B cell (primary cell): ENCODE data around the gene KCNH1. TPM values are rescaled to one million over a fixed set of nuclear protein-coding genes. Genes with fewer than 3 reads are reported as not detected.

Experiments
- ATAC-seq: fragments of 200-7000 bp; cut with Tn5 transposase; one replicate; pipeline ENCODE4 v1.10.0; 2021; ENCODE audit warnings: low read depth, mild to moderate bottlenecking, moderate number of reproducible peaks, moderate library complexity
- CTCF ChIA-PET: fragments of 350-600 bp; sonication (Branson Sonifier 250); formaldehyde crosslinking; loops from one replicate; lab custom pipeline; 2021; ENCODE audit warnings: antibody characterized with exemption, inconsistent platforms; lab: Charles Lee
- POLR2A ChIA-PET: fragments of 350-600 bp; sonication (Branson Sonifier 250); formaldehyde crosslinking; loops from one replicate; lab custom pipeline; 2021; ENCODE audit warnings: antibody characterized with exemption; lab: Charles Lee
- DNase-seq: peaks from one replicate; pipeline ENCODE4 v3.0.0; 2013
- H2AFZ ChIP-seq: 2 replicates; pipeline ENCODE4 v1.6.1; 2012; ENCODE audit warnings: mild to moderate bottlenecking, low read depth, low read length; ENCODE audit not compliant: insufficient read depth, poor library complexity, severe bottlenecking
- H3K27ac ChIP-seq, 2 donors: 1 replicate in 1 of 2; 2 replicates in 1 of 2; pipeline ENCODE4 v1.5.1; 2012 to 2013; ENCODE audit warnings: low read length in 2 of 2, mild to moderate bottlenecking in 2 of 2, moderate library complexity in 1 of 2
- H3K27me3 ChIP-seq, 4 experiments: fragments of 200-600 bp in 1 of 4; sonication (generic) in 1 of 4; replicated peaks in 1 of 4; 1 replicate in 2 of 4; 2 replicates in 2 of 4; pipeline versions ENCODE4 v1.6.1 to v1.7.0; 2013 to 2016; ENCODE audit warnings: low read length in 3 of 4, mild to moderate bottlenecking in 2 of 4, mixed read lengths in 1 of 4, moderate library complexity in 1 of 4; ENCODE audit not compliant: insufficient read depth in 4 of 4, control insufficient read depth in 3 of 4; ENCODE audit errors: control extremely low read depth in 1 of 4
- H3K36me3 ChIP-seq, 2 experiments: replicated peaks in 1 of 2; 1 replicate in 1 of 2; 2 replicates in 1 of 2; pipeline versions ENCODE4 v1.6.1 to v1.7.1; 2013; ENCODE audit warnings: low read length in 1 of 2; ENCODE audit not compliant: insufficient read depth in 2 of 2, control insufficient read depth in 1 of 2; ENCODE audit errors: control extremely low read depth in 1 of 2, extremely low read depth in 1 of 2
- H3K4me1 ChIP-seq, 2 donors: fragments of 200-600 bp in 1 of 2; sonication (generic) in 1 of 2; 1 replicate in 1 of 2; 2 replicates in 1 of 2; pipeline versions ENCODE4 v1.5.1 to v1.6.1; 2013 to 2017; ENCODE audit warnings: low read length in 2 of 2; ENCODE audit not compliant: control insufficient read depth in 2 of 2, insufficient read depth in 2 of 2
- H3K4me2 ChIP-seq: replicated peaks from 2 replicates; pipeline ENCODE3; 2012; ENCODE audit warnings: mild to moderate bottlenecking, low read depth, low read length; ENCODE audit not compliant: poor library complexity, severe bottlenecking
- H3K4me3 ChIP-seq, 5 experiments: fragments of 200-600 bp in 1 of 5; sonication (generic) in 1 of 5; 1 replicate in 3 of 5; 2 replicates in 2 of 5; pipeline versions ENCODE4 v1.5.1 to v1.7.0; 2011 to 2016; ENCODE audit warnings: low read length in 4 of 5, mild to moderate bottlenecking in 4 of 5, low read depth in 2 of 5, control low read depth in 1 of 5, moderate library complexity in 1 of 5; ENCODE audit not compliant: insufficient read depth in 1 of 5; ENCODE audit errors: control extremely low read depth in 1 of 5, extremely low read depth in 1 of 5
- H3K79me2 ChIP-seq: fragments of 200-600 bp; sonication (generic); one replicate; pipeline ENCODE4 v1.6.0; 2016; ENCODE audit warnings: low read length; ENCODE audit not compliant: control insufficient read depth, insufficient read depth
- H3K9ac ChIP-seq: fragments of 200-600 bp; sonication (generic); 2 replicates; pipeline ENCODE4 v1.6.1; 2017; ENCODE audit warnings: mild to moderate bottlenecking, low read length, moderate library complexity
- H3K9me3 ChIP-seq, 3 donors: one replicate each; pipeline versions ENCODE4 v1.6.1 to v1.7.1; 2013; ENCODE audit warnings: low read length in 2 of 3; ENCODE audit not compliant: control insufficient read depth in 2 of 3, insufficient read depth in 1 of 3; ENCODE audit errors: control extremely low read depth in 1 of 3
- H4K20me1 ChIP-seq: 2 replicates; pipeline ENCODE4 v1.6.0; 2012; ENCODE audit warnings: mild to moderate bottlenecking, low read length; ENCODE audit not compliant: insufficient read depth, control insufficient read depth, poor library complexity, severe bottlenecking
- H3K27ac Mint-ChIP-seq: one replicate; pipeline ENCODE4 v1.8.0; 2021; ENCODE audit warnings: mixed read lengths
- H3K27me3 Mint-ChIP-seq: one replicate; pipeline ENCODE4 v1.8.0; 2021; ENCODE audit warnings: mixed read lengths
- H3K4me1 Mint-ChIP-seq: one replicate; pipeline ENCODE4 v1.8.0; 2021; ENCODE audit warnings: mixed read lengths
- H3K4me3 Mint-ChIP-seq: one replicate; pipeline ENCODE4 v1.8.0; 2021; ENCODE audit warnings: mixed read lengths
- H3K9me3 Mint-ChIP-seq: one replicate; pipeline ENCODE4 v1.8.0; 2022; ENCODE audit warnings: mixed read lengths; ENCODE audit not compliant: insufficient read depth
- EZH2 ChIP-seq: IDR thresholded peaks from 2 replicates; pipeline ENCODE4 v1.6.1; 2012; ENCODE audit warnings: borderline replicate concordance, low read depth, mild to moderate bottlenecking, moderate library complexity, low read length; ENCODE audit not compliant: insufficient read depth, poor library complexity, severe bottlenecking
- WGBS: methylation state at CpG from one replicate; pipeline ENCODE4 v1.1.5; 2013; ENCODE audit warnings: missing lambda C conversion rate; ENCODE audit not compliant: insufficient coverage; 5-methylcytosine and 5-hydroxymethylcytosine counted together
- intact Hi-C: fragments of 100-400 bp; cut with micrococcal nuclease; formaldehyde crosslinking; loops from one replicate; pipeline ENCODE4 v1.10.0; 2022
- polyA plus RNA-seq: library from polyadenylated mRNA; depleted of rRNA; stranded (reverse); fragments of >200 nt; gene quantifications from 2 replicates; pipeline ENCODE4 v1.2.3, GENCODE V29; 2012
- total RNA-seq, 2 donors: library from RNA; stranded (reverse); fragments of 120-200 nt in 1 of 2; gene quantifications; 1 replicate in 1 of 2; 2 replicates in 1 of 2; pipeline versions ENCODE4 v1.2.3 to v1.2.4, GENCODE V29; 2013 to 2022
- TF ChIP-seq, protein P1 (sequence below): fragments of 200-600 bp; IDR thresholded peaks from one replicate; pipeline ENCODE4 v1.8.0; 2022; ENCODE audit warnings: antibody characterized with exemption, mild to moderate bottlenecking

KCNH1 gene
- total and polyA plus RNA-seq, 2 donors (not counting 1 experiment from before 2014, with no cell fraction given), result not detected

DNA sequence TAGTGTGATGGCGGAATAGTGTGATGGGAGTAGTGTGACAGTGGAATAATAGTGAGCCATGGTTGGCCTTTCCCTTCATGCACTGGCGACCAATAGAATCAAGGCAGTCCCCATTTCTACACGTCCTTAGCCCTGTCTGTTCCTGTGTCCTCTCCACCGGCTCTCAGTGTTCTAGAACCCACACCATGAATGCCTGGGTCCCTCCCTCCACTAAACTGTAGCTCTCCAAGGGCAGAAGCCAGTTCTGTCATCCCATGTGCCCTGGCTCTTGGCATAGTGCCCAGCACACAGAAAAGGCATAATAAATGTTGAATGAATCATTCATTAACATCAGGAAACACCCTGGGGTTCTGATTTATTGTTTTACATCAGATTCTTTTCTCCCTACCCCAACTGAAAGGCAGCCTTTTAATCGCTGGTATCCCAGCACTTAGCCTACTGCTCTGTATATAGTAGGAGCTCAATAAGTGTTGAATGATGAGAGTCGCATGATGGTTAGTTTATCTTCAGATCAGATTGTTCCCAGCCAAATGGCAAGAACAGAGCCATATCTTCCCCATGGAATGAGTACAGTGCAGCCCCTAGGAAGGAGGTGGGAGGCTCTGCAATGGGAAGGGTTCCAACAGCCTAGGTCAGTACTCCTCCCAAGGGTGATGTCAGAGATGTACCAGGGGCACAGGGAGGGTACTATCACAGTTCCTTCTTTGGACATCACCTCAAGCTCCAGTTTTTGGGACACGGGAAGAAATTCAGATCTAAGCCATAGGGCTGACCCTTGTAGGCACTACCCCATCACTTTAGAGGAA, 479.6 kb downstream of the KCNH1 start:
- no peaks in the 10 kb centered on the region for H3K36me3 ChIP-seq
- no peaks in the 10 kb centered on the region for H4K20me1 ChIP-seq
- TF ChIP-seq EZH2, result no peak
- TF ChIP-seq, protein P1, sequence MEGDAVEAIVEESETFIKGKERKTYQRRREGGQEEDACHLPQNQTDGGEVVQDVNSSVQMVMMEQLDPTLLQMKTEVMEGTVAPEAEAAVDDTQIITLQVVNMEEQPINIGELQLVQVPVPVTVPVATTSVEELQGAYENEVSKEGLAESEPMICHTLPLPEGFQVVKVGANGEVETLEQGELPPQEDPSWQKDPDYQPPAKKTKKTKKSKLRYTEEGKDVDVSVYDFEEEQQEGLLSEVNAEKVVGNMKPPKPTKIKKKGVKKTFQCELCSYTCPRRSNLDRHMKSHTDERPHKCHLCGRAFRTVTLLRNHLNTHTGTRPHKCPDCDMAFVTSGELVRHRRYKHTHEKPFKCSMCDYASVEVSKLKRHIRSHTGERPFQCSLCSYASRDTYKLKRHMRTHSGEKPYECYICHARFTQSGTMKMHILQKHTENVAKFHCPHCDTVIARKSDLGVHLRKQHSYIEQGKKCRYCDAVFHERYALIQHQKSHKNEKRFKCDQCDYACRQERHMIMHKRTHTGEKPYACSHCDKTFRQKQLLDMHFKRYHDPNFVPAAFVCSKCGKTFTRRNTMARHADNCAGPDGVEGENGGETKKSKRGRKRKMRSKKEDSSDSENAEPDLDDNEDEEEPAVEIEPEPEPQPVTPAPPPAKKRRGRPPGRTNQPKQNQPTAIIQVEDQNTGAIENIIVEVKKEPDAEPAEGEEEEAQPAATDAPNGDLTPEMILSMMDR, result no peak
- no peaks in the 10 kb centered on the region for H3K9me3 Mint-ChIP-seq
- no peaks in the 10 kb centered on the region for H3K4me1 Mint-ChIP-seq
- no peaks in the 10 kb centered on the region for H3K9me3 ChIP-seq
- H3K4me1 ChIP-seq, result no peaks in the 10 kb centered on the region
- H2AFZ ChIP-seq, result no peak overlapping the region
- ChIA-PET CTCF (no interaction called here), POLR2A (no interaction called here)
- no peak overlapping the region for H3K4me3 Mint-ChIP-seq
- no peak overlapping the region for H3K4me2 ChIP-seq
- no peak overlapping the region for H3K27ac Mint-ChIP-seq
- DNase-seq (no peak), ATAC-seq (peak; percentile 17)
- no peak overlapping the region for H3K9ac ChIP-seq
- intact Hi-C loops, result no loop called here
- H3K27me3 ChIP-seq, result no peaks in the 10 kb centered on the region
- H3K4me3 ChIP-seq, result no peak overlapping the region
- no peaks in the 10 kb centered on the region for H3K27me3 Mint-ChIP-seq
- WGBS, result 89% methylated on average over 4 of the region's 7 CpGs
- no peak overlapping the region for H3K27ac ChIP-seq
- no peaks in the 10 kb centered on the region for H3K79me2 ChIP-seq

DNA sequence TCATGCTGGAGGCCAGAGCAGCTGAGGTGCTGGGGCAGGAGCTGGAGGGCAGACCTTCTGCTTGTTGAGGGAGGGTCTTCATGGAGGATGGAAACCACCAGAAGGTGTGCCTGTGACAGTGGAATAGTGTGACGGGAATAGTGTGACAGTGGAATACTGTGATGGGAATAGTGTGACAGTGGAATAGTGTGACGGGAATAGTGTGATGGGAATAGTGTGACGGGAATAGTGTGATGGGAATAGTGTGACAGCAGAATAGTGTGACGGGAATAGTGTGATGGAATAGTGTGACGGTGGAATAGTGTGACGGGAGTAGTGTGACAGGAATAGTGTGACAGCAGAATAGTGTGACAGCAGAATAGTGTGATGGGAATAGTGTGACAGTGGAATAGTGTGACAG, 480.2 kb downstream of the KCNH1 start:
- intact Hi-C loops, result no loop called here
- H3K27me3 Mint-ChIP-seq, result no peaks in the 10 kb centered on the region
- no peak overlapping the region for H3K4me3 Mint-ChIP-seq
- WGBS, result 53% methylated on average over 6 of the region's 6 CpGs
- H3K4me3 ChIP-seq, result no peak overlapping the region
- no peaks in the 10 kb centered on the region for H3K9me3 ChIP-seq
- H4K20me1 ChIP-seq, result no peaks in the 10 kb centered on the region
- DNase-seq (peak; percentile 19), ATAC-seq (peak; percentile 17)
- TF ChIP-seq, protein P1, result no peak
- ChIA-PET POLR2A (no interaction called here), CTCF (no interaction called here)
- no peaks in the 10 kb centered on the region for H3K79me2 ChIP-seq
- H3K27ac Mint-ChIP-seq, result no peak overlapping the region
- no peak overlapping the region for H3K4me2 ChIP-seq
- H3K36me3 ChIP-seq, result no peaks in the 10 kb centered on the region
- no peaks in the 10 kb centered on the region for H3K4me1 ChIP-seq
- H3K27me3 ChIP-seq, result no peaks in the 10 kb centered on the region
- H3K9ac ChIP-seq, result no peak overlapping the region
- no peak overlapping the region for H2AFZ ChIP-seq
- H3K9me3 Mint-ChIP-seq, result no peaks in the 10 kb centered on the region
- H3K4me1 Mint-ChIP-seq, result no peaks in the 10 kb centered on the region
- H3K27ac ChIP-seq, result no peak overlapping the region
